IPS DF 6.9 (cell line): ENCODE results near the gene BTBD3.

Experiments
- DNase-seq: peaks from one replicate; pipeline ENCODE4 v3.0.0-alpha.2; 2013; ENCODE audit warnings: low read depth, low spot score
- H3K27ac ChIP-seq: one replicate; pipeline ENCODE4 v1.5.1; 2013; ENCODE audit warnings: low read length, control low read depth
- H3K27me3 ChIP-seq: 2 replicates; pipeline ENCODE4 v1.6.1; 2013; ENCODE audit warnings: mild to moderate bottlenecking, low read length; ENCODE audit not compliant: control insufficient read depth, insufficient read depth
- H3K36me3 ChIP-seq: 2 replicates; pipeline ENCODE4 v1.6.1; 2013; ENCODE audit warnings: low read length; ENCODE audit not compliant: control insufficient read depth, insufficient read depth
- H3K4me1 ChIP-seq: 2 replicates; pipeline ENCODE4 v1.6.1; 2013; ENCODE audit warnings: low read length; ENCODE audit not compliant: control insufficient read depth, insufficient read depth
- H3K4me3 ChIP-seq: 2 replicates; pipeline ENCODE4 v1.5.1; 2013; ENCODE audit warnings: mild to moderate bottlenecking, low read length
- H3K9me3 ChIP-seq: 2 replicates; pipeline ENCODE4 v1.6.1; 2013; ENCODE audit warnings: low read length, inconsistent platforms; ENCODE audit not compliant: control insufficient read depth, insufficient read depth
- WGBS: extraction: QIAGEN DNeasy Blood & Tissue Kit; methylation state at CpG from one replicate; pipeline ENCODE4 v1.1.7; 2013; ENCODE audit warnings: mixed read lengths, missing lambda C conversion rate; ENCODE audit not compliant: insufficient read length, insufficient coverage; 5-methylcytosine and 5-hydroxymethylcytosine counted together

The BTBD3 gene

DNA sequence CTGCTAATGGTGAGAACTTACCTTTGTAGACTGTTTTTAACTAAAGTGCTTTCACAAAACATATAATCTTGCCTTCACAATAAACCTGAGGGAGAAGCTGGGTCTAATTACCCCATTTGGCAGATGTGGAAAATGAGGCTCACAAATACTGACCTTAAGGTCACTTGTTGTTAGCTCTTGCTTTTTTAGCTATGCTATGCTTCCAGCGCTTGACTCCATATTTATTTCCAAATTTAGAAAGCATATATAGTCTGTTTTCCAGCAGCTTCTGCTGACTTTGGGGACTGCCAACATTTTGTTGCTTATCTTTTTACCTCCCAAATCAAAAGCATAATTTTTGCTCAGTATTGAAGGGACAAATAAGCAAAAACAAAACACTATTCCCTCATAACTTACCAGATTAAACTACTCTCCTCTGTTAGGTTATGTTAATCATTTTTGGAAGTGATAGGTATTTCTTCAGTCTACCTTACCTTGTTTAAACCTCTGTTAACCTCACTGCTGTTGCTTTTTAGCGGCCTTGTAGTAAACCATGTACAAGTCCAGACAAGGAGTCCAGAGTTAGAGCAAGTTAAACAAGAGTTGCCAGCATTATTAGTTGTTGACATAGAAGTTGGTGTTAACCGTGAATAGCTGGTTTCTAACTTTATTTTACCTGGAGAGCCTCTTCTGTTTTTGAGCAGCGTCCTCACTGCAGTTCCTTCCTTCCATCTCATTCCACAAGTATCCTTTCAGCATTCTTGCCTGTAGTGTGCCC is 4.9 kb upstream of the BTBD3 start:
- no peaks in the 10 kb centered on the region for H3K27me3 ChIP-seq
- no peak overlapping the region for H3K27ac ChIP-seq
- no peaks in the 10 kb centered on the region for H3K9me3 ChIP-seq
- no CpG with 5 or more reads among the region's 4 CpGs for WGBS
- DNase-seq = no peak
- no peaks in the 10 kb centered on the region for H3K36me3 ChIP-seq
- H3K4me3 ChIP-seq = no peak overlapping the region
- peaks cover 2% of the 10 kb centered on the region; the same call in 1 of the 2 replicates for H3K4me1 ChIP-seq

DNA sequence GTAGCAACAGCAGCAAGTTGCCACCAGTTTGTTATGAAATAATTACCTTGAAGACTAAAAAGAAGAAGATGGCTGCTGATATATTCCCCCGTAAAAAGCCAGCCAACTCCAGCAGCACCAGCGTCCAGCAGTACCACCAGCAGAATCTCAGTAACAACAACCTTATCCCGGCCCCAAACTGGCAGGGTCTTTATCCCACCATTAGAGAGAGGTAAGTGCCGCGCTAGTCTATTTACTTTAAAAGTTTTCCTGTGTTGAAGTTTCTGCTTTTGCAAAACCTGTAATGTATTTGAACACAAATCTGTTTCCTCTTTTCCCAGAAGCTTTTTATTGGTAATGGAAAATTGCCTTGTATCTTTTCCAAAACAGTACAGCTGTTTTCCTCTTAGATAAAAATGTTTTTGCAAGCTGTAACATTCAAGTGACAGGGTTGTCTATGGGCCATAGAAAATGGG is 725 bp downstream of the BTBD3 start:
- no peak for DNase-seq
- Histone ChIP-seq H3K27ac (no peak overlapping the region), H3K36me3 (peaks cover 9% of the 10 kb centered on the region; the same call in 1 of the 2 replicates), H3K9me3 (no peaks in the 10 kb centered on the region), H3K27me3 (no peaks in the 10 kb centered on the region), H3K4me3 (no peak overlapping the region), H3K4me1 (no peaks in the 10 kb centered on the region)
- no CpG with 5 or more reads among the region's 5 CpGs for WGBS

DNA sequence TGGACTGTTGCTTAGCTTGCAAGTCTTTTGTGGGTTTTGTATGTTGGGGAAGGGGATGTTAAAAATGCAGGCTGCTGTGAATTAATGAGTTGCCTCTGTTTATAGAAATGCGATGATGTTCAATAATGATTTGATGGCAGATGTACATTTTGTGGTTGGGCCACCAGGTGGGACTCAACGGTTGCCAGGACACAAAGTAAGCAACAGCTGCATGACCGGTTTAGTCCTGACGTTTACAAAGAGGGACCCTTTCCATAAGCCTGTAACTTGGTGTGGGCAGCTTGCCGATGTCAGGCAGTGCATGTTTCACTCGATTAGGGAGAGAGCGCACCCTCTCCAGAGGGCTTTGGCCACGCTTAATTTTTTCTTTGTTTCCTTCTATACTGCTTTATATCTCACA is 1.3 kb downstream of the BTBD3 start:
- H3K27me3 ChIP-seq = no peaks in the 10 kb centered on the region
- no CpG with 5 or more reads among the region's 8 CpGs for WGBS
- H3K9me3 ChIP-seq = no peaks in the 10 kb centered on the region
- no peak overlapping the region for H3K27ac ChIP-seq
- H3K36me3 ChIP-seq = peaks cover 11% of the 10 kb centered on the region; the same call in 1 of the 2 replicates
- H3K4me1 ChIP-seq = no peaks in the 10 kb centered on the region
- no peak for DNase-seq
- no peak overlapping the region for H3K4me3 ChIP-seq

DNA sequence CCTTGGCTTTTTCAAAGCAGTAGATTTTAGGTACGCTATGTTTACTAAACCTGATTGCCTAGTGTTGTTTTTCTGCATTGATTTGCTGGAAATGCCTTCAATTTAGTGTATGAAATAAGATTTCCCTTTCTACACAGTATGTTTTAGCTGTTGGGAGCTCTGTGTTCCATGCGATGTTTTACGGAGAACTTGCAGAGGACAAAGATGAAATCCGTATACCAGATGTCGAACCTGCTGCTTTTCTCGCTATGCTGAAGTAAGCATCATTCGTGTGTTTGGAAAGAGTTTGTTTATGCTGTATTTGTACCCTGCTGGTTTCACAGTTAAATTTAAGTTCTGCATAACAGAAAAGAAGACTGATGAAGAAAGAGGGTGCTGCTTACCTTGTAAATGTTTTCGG is 1.9 kb downstream of the BTBD3 start:
- DNase-seq = no peak
- no peak overlapping the region for H3K4me3 ChIP-seq
- no peaks in the 10 kb centered on the region for H3K9me3 ChIP-seq
- no peak overlapping the region for H3K27ac ChIP-seq
- no peaks in the 10 kb centered on the region for H3K27me3 ChIP-seq
- no CpG with 5 or more reads among the region's 8 CpGs for WGBS
- peaks cover 11% of the 10 kb centered on the region; the same call in 1 of the 2 replicates for H3K36me3 ChIP-seq
- no peaks in the 10 kb centered on the region for H3K4me1 ChIP-seq

DNA sequence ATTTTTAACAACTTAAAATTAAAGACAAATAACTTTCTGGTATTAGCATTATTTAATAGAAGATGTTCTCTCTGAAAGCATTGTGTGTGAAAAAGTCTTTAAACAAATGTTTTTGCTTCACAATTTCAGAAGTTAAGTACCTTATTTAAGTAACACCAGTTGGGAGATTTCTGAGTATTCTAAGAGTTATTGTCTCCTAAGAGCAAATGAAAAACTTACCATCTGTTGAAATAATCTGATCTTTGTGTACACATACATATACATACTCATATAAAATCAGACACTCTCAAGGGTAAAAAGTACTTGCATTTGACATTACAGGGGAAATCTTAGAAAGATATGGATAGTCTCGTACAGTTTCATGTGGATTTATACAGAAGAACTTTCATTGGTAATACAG is 2.4 kb downstream of the BTBD3 start:
- H3K27ac ChIP-seq = no peak overlapping the region
- no CpG with 5 or more reads among the region's 1 CpG for WGBS
- H3K36me3 ChIP-seq = peaks cover 11% of the 10 kb centered on the region; the same call in 1 of the 2 replicates
- H3K27me3 ChIP-seq = no peaks in the 10 kb centered on the region
- no peak overlapping the region for H3K4me3 ChIP-seq
- H3K4me1 ChIP-seq = no peaks in the 10 kb centered on the region
- no peaks in the 10 kb centered on the region for H3K9me3 ChIP-seq
- no peak for DNase-seq

DNA sequence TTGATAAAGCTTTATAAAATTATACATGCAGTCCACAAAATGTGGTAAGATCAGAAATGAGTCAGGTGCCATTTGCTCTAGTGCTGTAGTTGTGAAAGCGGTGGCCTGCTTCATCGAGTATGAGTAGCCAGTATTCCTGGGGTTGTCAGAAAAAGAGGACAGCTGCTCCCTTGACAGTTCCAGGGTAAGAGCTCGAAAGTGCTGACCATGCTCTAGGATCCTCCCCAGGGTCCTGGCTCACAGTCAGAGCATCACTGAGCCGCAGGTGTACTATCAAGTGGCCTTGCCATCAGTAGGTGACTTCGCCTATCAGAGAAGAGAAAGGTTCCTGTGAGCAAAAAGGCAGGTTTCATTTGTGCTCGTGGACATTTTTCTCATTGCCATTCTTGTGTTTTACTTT is 3.6 kb downstream of the BTBD3 start:
- no peak for DNase-seq
- H3K9me3 ChIP-seq = no peaks in the 10 kb centered on the region
- no peak overlapping the region for H3K4me3 ChIP-seq
- WGBS = no CpG with 5 or more reads among the region's 6 CpGs
- H3K27me3 ChIP-seq = no peaks in the 10 kb centered on the region
- H3K4me1 ChIP-seq = no peaks in the 10 kb centered on the region
- peaks cover 11% of the 10 kb centered on the region; the same call in 1 of the 2 replicates for H3K36me3 ChIP-seq
- H3K27ac ChIP-seq = no peak overlapping the region

DNA sequence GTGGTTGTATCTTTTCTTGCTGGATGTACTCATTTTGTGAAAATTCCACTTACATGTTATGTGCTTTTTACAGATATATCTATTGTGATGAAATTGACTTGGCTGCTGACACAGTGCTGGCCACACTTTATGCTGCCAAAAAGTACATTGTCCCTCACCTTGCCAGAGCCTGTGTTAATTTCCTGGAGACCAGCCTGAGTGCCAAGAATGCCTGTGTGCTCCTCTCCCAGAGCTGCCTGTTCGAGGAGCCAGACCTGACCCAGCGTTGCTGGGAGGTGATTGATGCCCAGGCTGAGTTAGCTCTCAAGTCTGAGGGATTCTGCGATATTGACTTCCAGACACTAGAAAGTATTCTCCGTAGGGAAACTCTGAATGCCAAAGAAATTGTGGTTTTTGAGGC is 4.9 kb downstream of the BTBD3 start:
- peaks cover 11% of the 10 kb centered on the region; the same call in 1 of the 2 replicates for H3K36me3 ChIP-seq
- DNase-seq = no peak
- no CpG with 5 or more reads among the region's 4 CpGs for WGBS

DNA sequence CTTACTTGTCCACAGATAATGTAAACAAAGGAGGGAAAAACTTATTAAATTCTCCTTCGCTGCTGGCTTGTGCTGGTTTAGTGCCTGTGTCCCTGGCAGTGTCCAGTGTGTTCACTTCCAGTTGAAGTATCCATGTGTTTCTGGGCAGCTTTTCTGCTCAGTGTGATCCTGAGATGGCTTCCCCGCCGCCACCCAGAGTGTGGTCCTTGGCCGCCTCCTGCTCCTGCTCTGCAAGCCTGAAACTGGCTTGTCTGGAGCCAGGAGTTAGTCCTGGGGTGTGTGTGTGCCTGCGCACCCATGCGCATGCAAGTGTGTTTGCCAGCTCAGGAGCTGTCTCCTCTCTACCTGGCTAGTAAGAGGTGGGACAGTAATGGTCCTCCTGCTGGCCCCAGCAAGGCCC is 7.2 kb downstream of the BTBD3 start:
- WGBS = no CpG with 5 or more reads among the region's 6 CpGs
- Histone ChIP-seq H3K27me3 (no peaks in the 10 kb centered on the region), H3K9me3 (no peaks in the 10 kb centered on the region), H3K36me3 (peaks cover 11% of the 10 kb centered on the region; the same call in 1 of the 2 replicates), H3K27ac (no peak overlapping the region), H3K4me3 (no peak overlapping the region), H3K4me1 (no peaks in the 10 kb centered on the region)
- DNase-seq = no peak

More for the DNA sequence above, 4.9 kb downstream of the BTBD3 start:
- Histone ChIP-seq H3K4me1 (no peaks in the 10 kb centered on the region), H3K9me3 (no peaks in the 10 kb centered on the region), H3K27ac (no peak overlapping the region), H3K27me3 (no peaks in the 10 kb centered on the region), H3K4me3 (no peak overlapping the region; the same call in 1 of the 2 replicates)

DNA sequence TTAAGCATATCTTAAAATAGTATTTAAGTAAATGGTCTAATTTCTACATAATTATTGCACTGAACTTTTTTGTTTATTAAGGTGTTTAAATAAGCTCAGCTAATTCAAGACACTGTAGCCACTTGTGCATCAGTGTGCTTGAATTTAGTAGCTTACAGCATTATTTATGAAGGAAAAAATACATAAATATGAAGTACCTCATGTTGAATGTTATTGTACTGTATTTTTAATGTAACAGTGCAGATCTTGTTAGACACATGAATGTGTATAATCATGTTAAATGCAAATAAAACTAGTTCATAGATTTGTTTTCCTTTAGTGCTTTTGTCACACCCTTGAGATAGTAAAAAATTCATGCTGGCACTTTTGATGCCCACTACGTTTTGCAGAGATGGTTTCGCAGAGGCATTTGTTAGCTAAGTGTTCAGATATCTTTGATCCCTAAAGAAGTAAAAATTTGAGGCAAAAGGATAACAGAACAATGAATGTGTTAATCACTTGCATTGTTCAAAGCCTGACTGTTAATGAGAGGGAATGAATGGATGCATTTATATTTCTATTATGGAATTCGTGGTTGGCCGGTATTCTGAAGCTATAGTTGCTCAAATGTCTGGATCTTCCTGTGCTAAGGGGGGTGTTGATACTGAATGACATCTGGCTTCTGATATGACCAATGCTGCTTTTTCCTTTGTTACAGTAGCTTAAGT is 8.8 kb downstream of the BTBD3 start:
- no CpG with 5 or more reads among the region's 4 CpGs for WGBS
- Histone ChIP-seq H3K9me3 (no peaks in the 10 kb centered on the region), H3K27ac (no peak overlapping the region), H3K4me1 (no peaks in the 10 kb centered on the region), H3K4me3 (no peak overlapping the region), H3K27me3 (no peaks in the 10 kb centered on the region), H3K36me3 (peaks cover 11% of the 10 kb centered on the region; the same call in 1 of the 2 replicates)
- no peak for DNase-seq

DNA sequence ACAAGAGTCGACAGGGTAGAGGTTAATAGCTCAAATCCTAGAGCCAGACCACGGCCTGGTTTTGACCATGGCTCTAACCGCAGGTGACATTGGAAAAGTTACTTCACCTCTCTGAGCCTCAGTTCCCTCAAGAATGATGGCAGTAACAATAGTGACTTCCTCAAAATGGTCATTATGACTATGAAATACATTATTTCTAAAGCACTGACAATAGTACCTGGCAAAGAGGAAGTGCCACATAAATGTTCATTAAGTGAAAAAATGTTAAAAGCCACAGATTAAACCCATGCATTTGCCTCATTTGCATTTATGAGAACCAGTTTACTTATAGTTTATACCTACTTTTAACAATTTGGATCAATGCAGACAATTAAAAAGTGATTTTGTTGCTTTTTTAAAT is 12.3 kb downstream of the BTBD3 start:
- Histone ChIP-seq H3K27me3 (no peaks in the 10 kb centered on the region), H3K36me3 (no peaks in the 10 kb centered on the region), H3K4me3 (no peak overlapping the region), H3K4me1 (no peaks in the 10 kb centered on the region), H3K27ac (no peak overlapping the region), H3K9me3 (no peaks in the 10 kb centered on the region)
- no CpG with 5 or more reads among the region's 3 CpGs for WGBS
- no peak for DNase-seq
